ENCODE results near the gene LINC01488.

The LINC01488 gene

DNA sequence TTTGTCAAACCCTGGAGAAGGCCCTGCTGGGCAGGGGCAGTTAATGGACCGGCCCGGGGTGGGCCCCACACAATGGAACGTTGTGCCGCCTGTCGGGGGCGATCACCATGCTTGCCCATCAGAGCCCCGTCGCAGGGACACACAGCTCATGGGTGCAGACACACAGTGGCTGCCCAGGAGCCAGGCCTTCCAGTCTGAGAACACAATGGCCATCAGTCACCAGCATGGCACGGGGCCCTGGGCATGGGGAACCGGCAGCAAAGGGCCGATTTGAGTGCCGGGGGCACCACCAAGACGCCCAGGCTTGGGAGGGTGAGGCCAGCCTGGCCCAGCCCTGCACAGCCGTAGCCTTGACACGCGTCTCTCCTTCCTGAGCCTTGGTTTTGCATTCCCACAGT lies 7.1 kb downstream of the LINC01488 start (continued):
- TF ChIP-seq, protein P1, sequence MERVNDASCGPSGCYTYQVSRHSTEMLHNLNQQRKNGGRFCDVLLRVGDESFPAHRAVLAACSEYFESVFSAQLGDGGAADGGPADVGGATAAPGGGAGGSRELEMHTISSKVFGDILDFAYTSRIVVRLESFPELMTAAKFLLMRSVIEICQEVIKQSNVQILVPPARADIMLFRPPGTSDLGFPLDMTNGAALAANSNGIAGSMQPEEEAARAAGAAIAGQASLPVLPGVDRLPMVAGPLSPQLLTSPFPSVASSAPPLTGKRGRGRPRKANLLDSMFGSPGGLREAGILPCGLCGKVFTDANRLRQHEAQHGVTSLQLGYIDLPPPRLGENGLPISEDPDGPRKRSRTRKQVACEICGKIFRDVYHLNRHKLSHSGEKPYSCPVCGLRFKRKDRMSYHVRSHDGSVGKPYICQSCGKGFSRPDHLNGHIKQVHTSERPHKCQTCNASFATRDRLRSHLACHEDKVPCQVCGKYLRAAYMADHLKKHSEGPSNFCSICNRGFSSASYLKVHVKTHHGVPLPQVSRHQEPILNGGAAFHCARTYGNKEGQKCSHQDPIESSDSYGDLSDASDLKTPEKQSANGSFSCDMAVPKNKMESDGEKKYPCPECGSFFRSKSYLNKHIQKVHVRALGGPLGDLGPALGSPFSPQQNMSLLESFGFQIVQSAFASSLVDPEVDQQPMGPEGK (CRISPR knock-in tag; IDR thresholded peaks at IDR 0.05; ENCODE audit: borderline replicate concordance), result no peak
- no peak for TF ChIP-seq ESRRG (CRISPR knock-in tag; IDR thresholded peaks at IDR 0.05)
- TF ChIP-seq ZFP3 (CRISPR knock-in tag; IDR thresholded peaks at IDR 0.05), result no peak
- TF ChIP-seq TCF4 (CRISPR knock-in tag; IDR thresholded peaks at IDR 0.05; ENCODE audit: borderline replicate concordance), result no peak
- TF ChIP-seq SNAI2 (CRISPR knock-in tag; IDR thresholded peaks at IDR 0.05), result no peak
- no peak for TF ChIP-seq ZNF70 (CRISPR knock-in tag; IDR thresholded peaks at IDR 0.05)
- no peak for TF ChIP-seq ISL1 (CRISPR knock-in tag; IDR thresholded peaks at IDR 0.05)
- TF ChIP-seq, protein P2, sequence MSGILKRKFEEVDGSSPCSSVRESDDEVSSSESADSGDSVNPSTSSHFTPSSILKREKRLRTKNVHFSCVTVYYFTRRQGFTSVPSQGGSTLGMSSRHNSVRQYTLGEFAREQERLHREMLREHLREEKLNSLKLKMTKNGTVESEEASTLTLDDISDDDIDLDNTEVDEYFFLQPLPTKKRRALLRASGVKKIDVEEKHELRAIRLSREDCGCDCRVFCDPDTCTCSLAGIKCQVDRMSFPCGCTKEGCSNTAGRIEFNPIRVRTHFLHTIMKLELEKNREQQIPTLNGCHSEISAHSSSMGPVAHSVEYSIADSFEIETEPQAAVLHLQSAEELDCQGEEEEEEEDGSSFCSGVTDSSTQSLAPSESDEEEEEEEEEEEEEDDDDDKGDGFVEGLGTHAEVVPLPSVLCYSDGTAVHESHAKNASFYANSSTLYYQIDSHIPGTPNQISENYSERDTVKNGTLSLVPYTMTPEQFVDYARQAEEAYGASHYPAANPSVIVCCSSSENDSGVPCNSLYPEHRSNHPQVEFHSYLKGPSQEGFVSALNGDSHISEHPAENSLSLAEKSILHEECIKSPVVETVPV (CRISPR knock-in tag; IDR thresholded peaks at IDR 0.05), result no peak

DNA sequence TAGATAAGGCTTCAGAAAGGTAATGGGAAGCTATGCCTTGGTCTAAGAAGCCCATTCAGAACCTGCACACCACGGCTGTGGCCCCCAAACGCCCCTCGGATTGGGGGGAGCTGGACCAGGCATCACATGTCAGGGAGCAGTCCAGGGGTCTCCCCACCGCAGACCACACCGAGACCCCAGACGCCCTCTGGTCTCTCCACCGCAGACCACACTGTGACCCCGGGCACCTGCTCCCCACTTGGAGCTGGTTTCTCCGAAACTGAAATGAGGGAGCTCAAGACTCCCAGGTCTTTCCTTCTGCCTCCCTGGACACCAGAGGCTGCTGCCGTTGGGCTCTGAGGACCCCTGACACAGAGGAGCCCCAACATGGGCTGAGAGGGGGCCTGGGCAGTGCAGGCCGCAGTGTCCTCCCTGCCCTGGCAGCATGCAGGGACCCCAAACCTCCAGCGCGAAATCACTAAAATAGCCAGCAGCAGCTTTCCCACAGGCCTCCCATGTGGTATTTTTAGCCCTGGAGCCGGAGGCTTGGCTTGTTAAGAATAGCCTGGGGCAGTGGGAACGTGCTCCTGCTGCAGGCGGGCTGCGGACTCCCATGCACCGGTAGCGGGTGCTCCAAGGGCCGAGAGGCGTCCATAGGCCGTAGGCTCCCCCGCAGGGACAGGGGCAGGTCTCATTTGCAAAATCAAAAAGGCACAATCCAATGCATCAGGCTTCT lies 7.7 kb downstream of the LINC01488 start:
- TF ChIP-seq, protein P3, sequence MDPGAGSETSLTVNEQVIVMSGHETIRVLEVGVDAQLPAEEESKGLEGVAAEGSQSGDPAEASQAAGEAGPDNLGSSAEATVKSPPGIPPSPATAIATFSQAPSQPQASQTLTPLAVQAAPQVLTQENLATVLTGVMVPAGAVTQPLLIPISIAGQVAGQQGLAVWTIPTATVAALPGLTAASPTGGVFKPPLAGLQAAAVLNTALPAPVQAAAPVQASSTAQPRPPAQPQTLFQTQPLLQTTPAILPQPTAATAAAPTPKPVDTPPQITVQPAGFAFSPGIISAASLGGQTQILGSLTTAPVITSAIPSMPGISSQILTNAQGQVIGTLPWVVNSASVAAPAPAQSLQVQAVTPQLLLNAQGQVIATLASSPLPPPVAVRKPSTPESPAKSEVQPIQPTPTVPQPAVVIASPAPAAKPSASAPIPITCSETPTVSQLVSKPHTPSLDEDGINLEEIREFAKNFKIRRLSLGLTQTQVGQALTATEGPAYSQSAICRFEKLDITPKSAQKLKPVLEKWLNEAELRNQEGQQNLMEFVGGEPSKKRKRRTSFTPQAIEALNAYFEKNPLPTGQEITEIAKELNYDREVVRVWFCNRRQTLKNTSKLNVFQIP (CRISPR knock-in tag; IDR thresholded peaks at IDR 0.05; ENCODE audit: borderline replicate concordance, low read depth), result no peak
- TF ChIP-seq, protein P2 (CRISPR knock-in tag; IDR thresholded peaks at IDR 0.05), result no peak
- TF ChIP-seq ESRRG (CRISPR knock-in tag; IDR thresholded peaks at IDR 0.05) (no peak), TCF4 (CRISPR knock-in tag; IDR thresholded peaks at IDR 0.05; ENCODE audit: borderline replicate concordance) (no peak), ISL1 (CRISPR knock-in tag; IDR thresholded peaks at IDR 0.05) (no peak)
- TF ChIP-seq, protein P1 (CRISPR knock-in tag; IDR thresholded peaks at IDR 0.05; ENCODE audit: borderline replicate concordance), result no peak
- TF ChIP-seq, protein P4, sequence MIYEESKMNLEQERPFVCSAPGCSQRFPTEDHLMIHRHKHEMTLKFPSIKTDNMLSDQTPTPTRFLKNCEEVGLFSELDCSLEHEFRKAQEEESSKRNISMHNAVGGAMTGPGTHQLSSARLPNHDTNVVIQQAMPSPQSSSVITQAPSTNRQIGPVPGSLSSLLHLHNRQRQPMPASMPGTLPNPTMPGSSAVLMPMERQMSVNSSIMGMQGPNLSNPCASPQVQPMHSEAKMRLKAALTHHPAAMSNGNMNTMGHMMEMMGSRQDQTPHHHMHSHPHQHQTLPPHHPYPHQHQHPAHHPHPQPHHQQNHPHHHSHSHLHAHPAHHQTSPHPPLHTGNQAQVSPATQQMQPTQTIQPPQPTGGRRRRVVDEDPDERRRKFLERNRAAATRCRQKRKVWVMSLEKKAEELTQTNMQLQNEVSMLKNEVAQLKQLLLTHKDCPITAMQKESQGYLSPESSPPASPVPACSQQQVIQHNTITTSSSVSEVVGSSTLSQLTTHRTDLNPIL (CRISPR knock-in tag; IDR thresholded peaks at IDR 0.05; ENCODE audit: low read depth), result no peak
- ATAC-seq, result no peak

DNA sequence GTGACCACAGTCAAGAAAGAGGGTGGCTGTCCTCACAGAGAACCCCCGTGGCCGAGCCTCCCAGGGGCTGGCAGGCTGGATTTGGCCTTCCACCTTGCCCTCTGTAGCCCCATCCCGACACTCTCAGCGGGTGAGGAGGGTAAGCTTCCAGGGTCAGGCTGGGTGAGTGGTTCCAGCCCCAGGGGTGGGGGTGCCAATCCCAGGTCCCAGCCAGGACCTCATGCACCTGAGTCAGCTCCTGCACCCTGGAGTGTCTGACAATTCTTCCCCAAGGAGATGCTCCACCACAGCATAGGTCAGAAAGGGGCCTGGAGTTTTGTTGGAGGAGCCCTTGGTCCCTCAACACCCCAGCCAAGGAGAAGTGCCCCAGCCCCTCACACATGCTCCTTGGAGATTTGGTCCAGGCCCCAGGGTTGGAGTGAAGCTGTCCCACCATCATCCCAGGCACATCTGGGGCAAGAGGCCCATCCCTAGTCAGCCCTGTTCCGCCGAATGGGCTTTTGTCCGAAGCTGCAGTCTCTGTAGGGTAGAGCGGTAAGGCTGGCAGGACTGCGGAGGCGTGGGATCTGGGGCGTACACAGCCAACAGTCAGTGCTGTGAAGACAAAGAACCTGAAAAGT lies 8.4 kb downstream of the LINC01488 start:
- no peak for TF ChIP-seq ZNF70 (CRISPR knock-in tag; IDR thresholded peaks at IDR 0.05)
- TF ChIP-seq, protein P3 (CRISPR knock-in tag; IDR thresholded peaks at IDR 0.05; ENCODE audit: borderline replicate concordance, low read depth), result no peak
- no peak for TF ChIP-seq SNAI2 (CRISPR knock-in tag; IDR thresholded peaks at IDR 0.05)
- TF ChIP-seq, protein P2 (CRISPR knock-in tag; IDR thresholded peaks at IDR 0.05), result no peak
- TF ChIP-seq RARB (CRISPR knock-in tag; IDR thresholded peaks at IDR 0.05), result no peak
- no peak for TF ChIP-seq ZNF8 (CRISPR knock-in tag; IDR thresholded peaks at IDR 0.05)
- TF ChIP-seq ISL1 (CRISPR knock-in tag; IDR thresholded peaks at IDR 0.05), result no peak
- TF ChIP-seq CSDC2 (CRISPR knock-in tag; IDR thresholded peaks at IDR 0.05), result no peak
- TF ChIP-seq, protein P4 (CRISPR knock-in tag; IDR thresholded peaks at IDR 0.05; ENCODE audit: low read depth), result no peak
- TF ChIP-seq OSR1 (CRISPR knock-in tag; IDR thresholded peaks at IDR 0.05), result no peak
- no peak for TF ChIP-seq PPARA (CRISPR knock-in tag; IDR thresholded peaks at IDR 0.05; ENCODE audit: borderline replicate concordance)
- no peak for TF ChIP-seq ZC3H10 (CRISPR knock-in tag; IDR thresholded peaks at IDR 0.05)
- TF ChIP-seq TCF4 (CRISPR knock-in tag; IDR thresholded peaks at IDR 0.05; ENCODE audit: borderline replicate concordance), result no peak
- TF ChIP-seq GLIS3 (CRISPR knock-in tag; IDR thresholded peaks at IDR 0.05), result no peak
- TF ChIP-seq BACH2 (CRISPR knock-in tag; IDR thresholded peaks at IDR 0.05; ENCODE audit: borderline replicate concordance), result no peak
- TF ChIP-seq ZFP3 (CRISPR knock-in tag; IDR thresholded peaks at IDR 0.05), result no peak
- no peak for ATAC-seq
